Measurements from ENCODE around the gene UBXN2A. TPM values are rescaled to one million over a fixed set of nuclear protein-coding genes. Genes with fewer than 3 reads are reported as not detected.

UBXN2A gene
- 9.4 and 12.8 TPM in 2 replicates for total RNA-seq

- peak; percentile 87 for DNase-seq
- peak; percentile 82 for ATAC-seq (ENCODE audit: low read depth)
- intact Hi-C loops (cut with micrococcal nuclease) = loop anchor here (1.0 to 5.0 kb wide), 4 partner anchors 13 to 136 kb away; partner anchors contain the start of genes ATAD2B, SF3B6 and WDCP
- H3K27me3 Mint-ChIP-seq = no peaks in the 10 kb centered on the region
- TF ChIP-seq, protein P1, sequence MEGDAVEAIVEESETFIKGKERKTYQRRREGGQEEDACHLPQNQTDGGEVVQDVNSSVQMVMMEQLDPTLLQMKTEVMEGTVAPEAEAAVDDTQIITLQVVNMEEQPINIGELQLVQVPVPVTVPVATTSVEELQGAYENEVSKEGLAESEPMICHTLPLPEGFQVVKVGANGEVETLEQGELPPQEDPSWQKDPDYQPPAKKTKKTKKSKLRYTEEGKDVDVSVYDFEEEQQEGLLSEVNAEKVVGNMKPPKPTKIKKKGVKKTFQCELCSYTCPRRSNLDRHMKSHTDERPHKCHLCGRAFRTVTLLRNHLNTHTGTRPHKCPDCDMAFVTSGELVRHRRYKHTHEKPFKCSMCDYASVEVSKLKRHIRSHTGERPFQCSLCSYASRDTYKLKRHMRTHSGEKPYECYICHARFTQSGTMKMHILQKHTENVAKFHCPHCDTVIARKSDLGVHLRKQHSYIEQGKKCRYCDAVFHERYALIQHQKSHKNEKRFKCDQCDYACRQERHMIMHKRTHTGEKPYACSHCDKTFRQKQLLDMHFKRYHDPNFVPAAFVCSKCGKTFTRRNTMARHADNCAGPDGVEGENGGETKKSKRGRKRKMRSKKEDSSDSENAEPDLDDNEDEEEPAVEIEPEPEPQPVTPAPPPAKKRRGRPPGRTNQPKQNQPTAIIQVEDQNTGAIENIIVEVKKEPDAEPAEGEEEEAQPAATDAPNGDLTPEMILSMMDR (IDR thresholded peaks at IDR 0.05) = no peak
- H3K9me3 Mint-ChIP-seq = no peaks in the 10 kb centered on the region
- peaks cover 13% of the 10 kb centered on the region for H3K4me1 Mint-ChIP-seq
- peak within 1 kb of the TSS; percentile 88 for H3K4me3 Mint-ChIP-seq
- CTCF ChIA-PET = interaction anchor here (1.3 to 2.2 kb wide), 3 partner anchors 13 to 116 kb away, joined by 5 to 22 read pairs (median 9); partner anchors contain the start of gene ATAD2B
- POLR2A ChIA-PET = interaction anchor here (1.2 to 6.9 kb wide), 5 partner anchors 13 to 136 kb away, joined by 3 to 165 read pairs (median 4); partner anchors contain the start of genes ATAD2B, SF3B6 and WDCP
- peaks cover 1% of the 10 kb centered on the region for H3K36me3 Mint-ChIP-seq (ENCODE audit: low read depth)
- H3K27ac Mint-ChIP-seq = peak within 1 kb of the TSS; percentile 81
Observed at GRCh38 chr2:23939987-23940717, at the start of gene UBXN2A. Gene UBXN2A (plus strand): TSS chr2:23940463. CDS start chr2:23958315, 17,852 bp downstream.

GRCh38 chr2:23900133-23900532, 40.1 kb upstream of the UBXN2A start:
- Mint-ChIP-seq H3K9me3 (peaks cover 4% of the 10 kb centered on the region), H3K27me3 (no peaks in the 10 kb centered on the region), H3K27ac (peak overlapping the region; percentile 24), H3K4me3 (no peak overlapping the region), H3K36me3 (ENCODE audit: low read depth) (peaks cover 7% of the 10 kb centered on the region), H3K4me1 (peaks cover 38% of the 10 kb centered on the region)
- no peak for DNase-seq
- POLR2A ChIA-PET = no interaction called here
- CTCF ChIA-PET = no interaction called here
- intact Hi-C loops (cut with micrococcal nuclease) = no loop called here
- no peak for ATAC-seq (ENCODE audit: low read depth)
- TF ChIP-seq, protein P1 (IDR thresholded peaks at IDR 0.05) = no peak

DNA sequence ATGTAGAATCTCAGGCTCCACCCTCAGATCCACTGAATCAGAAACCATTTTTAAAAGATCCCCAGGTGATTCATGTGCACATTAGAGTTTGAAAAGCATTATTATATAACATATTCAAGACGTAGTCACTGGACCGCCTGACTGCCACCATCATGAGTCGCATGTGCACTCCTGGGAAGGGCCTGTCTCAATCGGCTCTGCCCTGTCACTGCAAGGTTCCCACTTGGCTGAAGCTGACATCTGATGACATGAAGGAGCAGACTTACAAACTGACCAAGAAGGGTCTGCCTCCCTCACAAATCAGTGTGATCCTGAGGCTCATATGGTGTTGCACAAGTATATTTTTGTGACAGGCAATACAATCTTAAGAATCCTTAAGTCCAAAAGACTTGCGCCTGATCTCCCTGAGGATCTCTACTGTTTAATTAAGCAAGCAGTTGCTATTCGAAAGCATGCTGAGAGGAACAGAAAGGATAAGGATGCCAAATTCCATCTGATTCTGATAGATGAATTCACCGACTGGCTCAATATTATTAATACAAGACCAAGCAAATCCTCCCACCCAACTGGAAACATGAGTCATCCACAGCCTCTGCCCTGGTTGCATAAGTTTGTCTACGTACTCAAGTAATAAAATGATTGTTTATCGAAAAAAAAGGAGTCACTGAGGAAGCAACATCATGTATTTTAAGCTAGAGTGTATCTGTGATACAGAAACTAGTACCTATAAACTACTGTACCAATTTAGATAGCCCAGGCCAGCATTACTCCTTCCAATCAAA, 39.5 kb upstream of the UBXN2A start:
- intact Hi-C loops (cut with micrococcal nuclease) = no loop called here
- Mint-ChIP-seq H3K27ac (peak overlapping the region; percentile 24), H3K9me3 (peaks cover 4% of the 10 kb centered on the region), H3K27me3 (no peaks in the 10 kb centered on the region), H3K36me3 (ENCODE audit: low read depth) (peaks cover 7% of the 10 kb centered on the region), H3K4me3 (no peak overlapping the region), H3K4me1 (peaks cover 40% of the 10 kb centered on the region)
- no peak for ATAC-seq (ENCODE audit: low read depth)
- TF ChIP-seq, protein P1 (IDR thresholded peaks at IDR 0.05) = no peak
- DNase-seq = no peak
- POLR2A ChIA-PET = no interaction called here
- CTCF ChIA-PET = interaction anchor here (0.8 kb wide), 1 partner anchor 27 kb away, joined by 3 read pairs; no protein-coding TSS in a partner anchor

DNA sequence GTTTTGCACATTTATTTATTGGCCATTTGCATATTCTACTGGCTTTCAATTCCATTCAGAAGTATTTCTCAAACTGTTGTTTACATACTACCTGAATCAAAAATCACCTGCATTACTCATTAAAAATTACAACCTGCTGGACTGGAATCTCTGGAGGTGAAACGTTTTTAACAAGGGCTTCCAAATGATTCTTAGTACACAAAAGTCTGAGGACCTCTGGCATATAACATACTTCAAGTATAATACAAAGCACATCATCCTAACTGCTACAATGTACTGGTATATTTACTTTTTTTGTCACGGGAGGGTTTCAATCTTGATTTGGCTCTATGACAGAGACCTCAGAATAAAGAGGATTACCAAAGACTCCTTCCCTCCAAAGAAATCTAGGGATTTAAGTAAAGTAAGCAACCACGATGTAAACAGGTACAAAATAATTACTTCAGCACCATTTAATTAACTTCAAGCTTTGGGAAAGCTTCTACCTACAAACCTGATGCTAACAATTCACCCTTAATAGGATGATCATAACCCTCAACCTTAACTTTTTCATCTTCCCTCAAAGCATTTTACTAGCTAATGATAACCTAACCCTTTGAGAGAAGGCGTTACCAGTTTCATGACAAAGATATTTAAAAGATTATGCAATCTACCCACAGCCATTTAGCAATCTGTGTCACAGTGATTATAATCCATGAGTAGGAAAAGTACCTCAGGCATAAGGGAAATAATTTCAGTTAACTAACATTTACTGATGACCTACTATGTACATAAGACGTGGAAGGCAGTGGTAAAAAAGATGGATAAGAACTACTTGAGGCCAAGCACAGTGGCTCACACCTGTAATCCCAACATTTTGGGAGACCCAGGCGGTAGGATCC, 38.1 kb upstream of the UBXN2A start:
- Mint-ChIP-seq H3K27me3 (no peaks in the 10 kb centered on the region), H3K4me3 (no peak overlapping the region), H3K9me3 (peaks cover 4% of the 10 kb centered on the region), H3K4me1 (peaks cover 40% of the 10 kb centered on the region), H3K27ac (no peak overlapping the region), H3K36me3 (ENCODE audit: low read depth) (peaks cover 4% of the 10 kb centered on the region)
- POLR2A ChIA-PET = interaction anchor here (0.9 kb wide), 1 partner anchor 23 kb away, joined by 3 read pairs; no protein-coding TSS in a partner anchor
- CTCF ChIA-PET = no interaction called here
- TF ChIP-seq, protein P1 (IDR thresholded peaks at IDR 0.05) = no peak
- ATAC-seq (ENCODE audit: low read depth) = no peak
- no peak for DNase-seq
- intact Hi-C loops (cut with micrococcal nuclease) = no loop called here
